Heart right ventricle (tissue), 16 donors: Measurements from ENCODE around the gene LNP1. TPM values are rescaled to one million over a fixed set of nuclear protein-coding genes. Genes with fewer than 3 reads are reported as not detected.
"Not testable (repeated sequence)": the region's sequence is repeated elsewhere in the genome, so short reads cannot be mapped to it uniquely, and the experiment has no call there.

Experiments used
- ATAC-seq, 8 donors: fragments of 200-7000 bp; cut with Tn5 transposase; one replicate each; pipeline ENCODE4 v1.9.1; 2020; ENCODE audit warnings: mild to moderate bottlenecking in 8 of 8, moderate library complexity in 8 of 8, moderate number of reproducible peaks in 1 of 8
- DNase-seq, 2 donors: peaks; one replicate each; pipeline ENCODE4 v3.0.0-alpha.2; 2020
- H3K27ac ChIP-seq, 10 donors: fragments of 200-600 bp; sonication (generic) in 2 of 10; one replicate each; pipeline versions ENCODE4 v1.5.0 to v1.8.0; 2020 to 2022; ENCODE audit warnings: mild to moderate bottlenecking in 3 of 10
- H3K27me3 ChIP-seq, 7 donors: fragments of 200-600 bp; one replicate each; pipeline ENCODE4 v1.8.0; 2021 to 2022; ENCODE audit warnings: mild to moderate bottlenecking in 2 of 7
- H3K36me3 ChIP-seq, 9 donors: fragments of 200-600 bp; sonication (generic) in 1 of 9; one replicate each; pipeline versions ENCODE4 v1.5.0 to v1.8.0; 2020 to 2022; ENCODE audit warnings: mild to moderate bottlenecking in 2 of 9
- H3K4me1 ChIP-seq, 9 donors: fragments of 200-600 bp; sonication (generic) in 1 of 9; one replicate each; pipeline versions ENCODE4 v1.5.0 to v1.8.0; 2020 to 2022; ENCODE audit warnings: mild to moderate bottlenecking in 4 of 9
- H3K4me3 ChIP-seq, 10 donors: fragments of 200-600 bp; sonication (generic) in 2 of 10; one replicate each; pipeline versions ENCODE4 v1.5.0 to v1.8.0; 2020 to 2022; ENCODE audit warnings: mild to moderate bottlenecking in 7 of 10, moderate library complexity in 2 of 10
- H3K9me3 ChIP-seq, 11 donors: fragments of 200-600 bp in 10 of 11; sonication (generic) in 2 of 11; one replicate each; pipeline versions ENCODE4 v1.5.0 to v1.8.0; 2013 to 2022; ENCODE audit warnings: mild to moderate bottlenecking in 2 of 11, control low read depth in 1 of 11, moderate library complexity in 1 of 11
- CTCF ChIP-seq, 9 donors: fragments of 200-600 bp; sonication (generic) in 2 of 9; IDR thresholded peaks; one replicate each; pipeline versions ENCODE4 v1.5.0 to v1.8.0; 2021 to 2022; ENCODE audit warnings: antibody characterized with exemption in 9 of 9, mild to moderate bottlenecking in 5 of 9, moderate library complexity in 1 of 9
- WGBS, 2 donors: extraction: QIAGEN DNeasy Blood & Tissue Kit; methylation state at CpG; one replicate each; pipeline ENCODE4 v1.1.7; 2013; ENCODE audit warnings: inconsistent platforms in 1 of 2; 5-methylcytosine and 5-hydroxymethylcytosine counted together
- intact Hi-C, 10 donors: fragments of 100-400 bp; cut with DNase I; formaldehyde crosslinking; loops; one replicate each; pipeline versions ENCODE4 v1.11.1 to v1.14.2; 2022
- polyA plus RNA-seq, 2 donors: library from polyadenylated mRNA; stranded (reverse); fragments of 200-250 nt; gene quantifications; one replicate each; pipeline ENCODE4 v1.2.3, GENCODE V29; 2013
- total RNA-seq, 10 donors: library from RNA; stranded (reverse); fragmentation: NEBNext Ultra II Directional in 3 of 10; extraction: Animal tissue kit (Norgen Biotek cat#: 25700) in 3 of 10; gene quantifications; one replicate each; pipeline versions ENCODE4 v1.2.1 to v1.2.4, GENCODE V29; 2021 to 2023
- donor health status: Arrhythmogenic right ventricular cardiomyopathy.
- donor health status: ischemic (EF 13 %, LVEDD 7.1; RV severe dilation, severe dysfunction).
- donor health status: healthy with polysubstance abuse.
- donor health status: DM: no; HTN: yes; CAD: no.
- donor health status: DM: no; HTN: no; CAD: no.
- donor health status: ischemic (EF 25% LVEDD 6.9; RV normal size, moderate dysfunction).
- donor health status: ischemic (EF 25% LVEDD 5.7; RV mildly dilated, moderate dysfunction).
- donor health status: healthy.
- donor health status: DM: yes; HTN: yes; CAD: no.
- donor health status: Ischemic cardiomyopathy.
- donor health status: ischemic (EF 35%, LVEDD 5.7; RV mildly dilated, moderate dysfunction).
- donor health status: nonischemic (EF 11% LVEDD 7.7; RV severe dilation, severe dysfunction).
- donor health status: DM: yes; HTN: yes; CAD: no.
- donor health status: PGD.
- donor health status: ischemic (EF 29% LVEDD 5.4; RV normal size, mild dysfunction).
- donor health status: nonischemic (EF 23%, LVEDD 6.1; RV moderate dilation, normal function).

The LNP1 gene
- total and polyA plus RNA-seq, 12 donors: 1.2 to 5.3 (median 3.8) TPM

- Histone ChIP-seq H3K4me3 (no peak overlapping the region), H3K4me1 (peaks cover 0 to 19% (median 0%) of the 10 kb centered on the region in 9 donors), H3K27me3 (no peaks in the 10 kb centered on the region), H3K27ac (no peak overlapping the region), H3K36me3 (no peaks in the 10 kb centered on the region), H3K9me3 (peaks cover 0 to 3% (median 0%) of the 10 kb centered on the region in 11 donors)
- WGBS, 2 donors: 92 to 93% methylated on average over 3 of the region's 3 CpGs
- intact Hi-C loops: no loop called here
- DNase-seq (no peak), ATAC-seq (no peak)
- TF ChIP-seq CTCF (IDR thresholded peaks at IDR 0.05): no peak
These were observed 39.6 kb downstream of the LNP1 start for GRCh38 chr3:100440895-100441294.

GRCh38 chr3:100443690-100444089, 42.4 kb downstream of the LNP1 start:
- Histone ChIP-seq H3K27me3 (no peaks in the 10 kb centered on the region), H3K36me3 (no peaks in the 10 kb centered on the region), H3K4me3 (no peak overlapping the region), H3K27ac (no peak overlapping the region), H3K4me1 (peaks cover 0 to 4% (median 0%) of the 10 kb centered on the region in 9 donors), H3K9me3 (peaks cover 0 to 14% (median 0%) of the 10 kb centered on the region in 11 donors)
- intact Hi-C loops: no loop called here
- TF ChIP-seq CTCF (IDR thresholded peaks at IDR 0.05): no peak
- DNase-seq (no peak), ATAC-seq (no peak)

- H3K4me3 ChIP-seq, ATAC-seq, H3K27me3 ChIP-seq, H3K36me3 ChIP-seq, H3K4me1 ChIP-seq, intact Hi-C loops, DNase-seq, H3K27ac ChIP-seq: not testable (repeated sequence)
- H3K9me3 ChIP-seq: peaks cover 0 to 14% (median 0%) of the 10 kb centered on the region in 11 donors
- WGBS, 2 donors: 97 to 99% methylated on average over 3 of the region's 3 CpGs
These were observed 45.7 kb downstream of the LNP1 start for GRCh38 chr3:100447067-100447466.

GRCh38 chr3:100448079-100448478, 46.7 kb downstream of the LNP1 start:
- Histone ChIP-seq H3K27ac (no peak overlapping the region), H3K9me3 (peaks cover 0 to 14% (median 0%) of the 10 kb centered on the region in 11 donors), H3K36me3 (peaks cover 0 to 11% (median 0%) of the 10 kb centered on the region in 9 donors), H3K4me1 (no peaks in the 10 kb centered on the region), H3K4me3 (no peak overlapping the region), H3K27me3 (no peaks in the 10 kb centered on the region)
- TF ChIP-seq CTCF (IDR thresholded peaks at IDR 0.05): no peak
- DNase-seq: no peak
- intact Hi-C loops: no loop called here
- WGBS, 2 donors: 94 to 98% methylated on average over 1 of the region's 1 CpG
- no peak for ATAC-seq

- H3K27ac ChIP-seq: no peak overlapping the region
- intact Hi-C loops: no loop called here
- no peaks in the 10 kb centered on the region for H3K27me3 ChIP-seq
- 60 to 64% methylated on average over 2 of the region's 2 CpGs for WGBS, 2 donors
- no peaks in the 10 kb centered on the region for H3K4me1 ChIP-seq
- peaks cover 0 to 14% (median 0%) of the 10 kb centered on the region in 11 donors for H3K9me3 ChIP-seq
- peaks cover 0 to 11% (median 0%) of the 10 kb centered on the region in 9 donors for H3K36me3 ChIP-seq
- DNase-seq (no peak), ATAC-seq (no peak)
- no peak for TF ChIP-seq CTCF (IDR thresholded peaks at IDR 0.05)
- H3K4me3 ChIP-seq: no peak overlapping the region
These were observed 47.9 kb downstream of the LNP1 start for GRCh38 chr3:100449214-100449613.
